Astrocyte (in vitro differentiated cells and primary cell): ENCODE data around the gene S100A11. TPM values are rescaled to one million over a fixed set of nuclear protein-coding genes. Genes with fewer than 3 reads are reported as not detected.

Experiments used
- DNase-seq: peaks from one replicate; pipeline ENCODE4 v3.0.0-alpha.2; 2010; ENCODE audit warnings: low read depth
- FAIRE-seq: peaks from 2 replicates; lab custom pipeline; 2011; peaks lifted over from hg19 to GRCh38; lab: Jason Lieb, UNC
- H2AFZ ChIP-seq: 2 replicates; pipeline ENCODE4 v1.6.0; 2012; ENCODE audit warnings: low read depth, low read length, inconsistent platforms
- H3K27ac ChIP-seq: 2 replicates; pipeline ENCODE4 v1.5.1; 2011; ENCODE audit warnings: low read depth, low read length, inconsistent platforms
- H3K27me3 ChIP-seq: 2 replicates; pipeline ENCODE4 v1.6.0; 2011; ENCODE audit warnings: low read length, inconsistent platforms; ENCODE audit not compliant: insufficient read depth
- H3K36me3 ChIP-seq: 2 replicates; pipeline ENCODE4 v1.5.1; 2011; ENCODE audit warnings: low read length, inconsistent platforms; ENCODE audit not compliant: insufficient read depth
- H3K4me1 ChIP-seq: 2 replicates; pipeline ENCODE4 v1.5.1; 2011; ENCODE audit warnings: low read length, inconsistent platforms; ENCODE audit not compliant: insufficient read depth
- H3K4me2 ChIP-seq: 2 replicates; pipeline ENCODE4 v1.6.0; 2012; ENCODE audit warnings: low read length, inconsistent platforms
- H3K4me3 ChIP-seq: 2 replicates; pipeline ENCODE4 v1.5.1; 2011; ENCODE audit warnings: low read depth, mild to moderate bottlenecking, low read length, inconsistent platforms; ENCODE audit not compliant: insufficient read depth
- H3K79me2 ChIP-seq: 2 replicates; pipeline ENCODE4 v1.6.0; 2012; ENCODE audit warnings: mild to moderate bottlenecking, low read length, inconsistent platforms; ENCODE audit not compliant: insufficient read depth
- H3K9ac ChIP-seq: 2 replicates; pipeline ENCODE4 v1.6.0; 2012; ENCODE audit warnings: mild to moderate bottlenecking, low read length, inconsistent platforms
- H3K9me3 ChIP-seq: 2 replicates; pipeline ENCODE4 v1.5.1; 2012; ENCODE audit warnings: low read depth, mild to moderate bottlenecking, low read length, inconsistent platforms; ENCODE audit not compliant: insufficient read depth
- H4K20me1 ChIP-seq: 2 replicates; pipeline ENCODE4 v1.6.0; 2012; ENCODE audit warnings: low read length, inconsistent platforms; ENCODE audit not compliant: insufficient read depth
- H3K27ac Mint-ChIP-seq: one replicate; pipeline ENCODE4 v1.8.0; 2021; ENCODE audit warnings: mild to moderate bottlenecking, mixed read lengths; ENCODE audit not compliant: unreplicated experiment
- H3K27me3 Mint-ChIP-seq: one replicate; pipeline ENCODE4 v1.8.0; 2021; ENCODE audit warnings: low read depth, mixed read lengths; ENCODE audit not compliant: unreplicated experiment
- H3K36me3 Mint-ChIP-seq: one replicate; pipeline ENCODE4 v1.8.0; 2021; ENCODE audit warnings: low read depth, mixed read lengths; ENCODE audit not compliant: unreplicated experiment
- H3K4me1 Mint-ChIP-seq: one replicate; pipeline ENCODE4 v1.8.0; 2021; ENCODE audit warnings: low read depth, mixed read lengths; ENCODE audit not compliant: unreplicated experiment
- H3K4me3 Mint-ChIP-seq: one replicate; pipeline ENCODE4 v1.8.0; 2021; ENCODE audit warnings: mild to moderate bottlenecking, moderate library complexity, mixed read lengths; ENCODE audit not compliant: unreplicated experiment
- H3K9me3 Mint-ChIP-seq: one replicate; pipeline ENCODE4 v1.8.0; 2021; ENCODE audit warnings: mild to moderate bottlenecking, mixed read lengths; ENCODE audit not compliant: unreplicated experiment
- CTCF ChIP-seq: IDR thresholded peaks from 2 replicates; pipeline ENCODE4 v1.5.1; 2011; ENCODE audit warnings: low read depth, mild to moderate bottlenecking, inconsistent platforms, low read length, moderate library complexity; ENCODE audit not compliant: insufficient read depth
- EZH2 ChIP-seq: IDR thresholded peaks from 2 replicates; pipeline ENCODE4 v1.6.1; 2012; ENCODE audit warnings: mild to moderate bottlenecking, low read length, inconsistent platforms; ENCODE audit not compliant: insufficient read depth
- total RNA-seq: library from RNA; stranded (reverse); gene quantifications from 2 replicates; pipeline ENCODE4 v1.2.1, GENCODE V29; 2021

The S100A11 gene
- total RNA-seq, 1 donor from 2014 or later, result 1,482 TPM

- Mint-ChIP-seq H3K27me3 (no peaks in the 10 kb centered on the region), H3K9me3 (peaks cover 3% of the 10 kb centered on the region), H3K4me1 (peaks cover 34% of the 10 kb centered on the region), H3K4me3 (peak overlapping the region; percentile 22), H3K27ac (peak overlapping the region; percentile 96), H3K36me3 (peaks cover 27% of the 10 kb centered on the region)
- H3K9me3 ChIP-seq, result no peaks in the 10 kb centered on the region
- H4K20me1 ChIP-seq, result peaks cover 28% of the 10 kb centered on the region
- H3K4me2 ChIP-seq, result no peak overlapping the region
- H3K79me2 ChIP-seq, result peaks cover 15% of the 10 kb centered on the region
- peaks cover 26% of the 10 kb centered on the region for H3K36me3 ChIP-seq
- TF ChIP-seq EZH2 (no peak), CTCF (no peak)
- FAIRE-seq (no peak), DNase-seq (no peak)
- H3K27me3 ChIP-seq, result no peaks in the 10 kb centered on the region
- no peak overlapping the region for H3K4me3 ChIP-seq
- no peak overlapping the region for H3K27ac ChIP-seq
- no peak overlapping the region for H3K9ac ChIP-seq
- H2AFZ ChIP-seq, result no peak overlapping the region
- peaks cover 13% of the 10 kb centered on the region for H3K4me1 ChIP-seq
Observed at GRCh38 chr1:152029144-152029928, 7.5 kb downstream of the S100A11 start.

GRCh38 chr1:152026895-152027294 is 9.9 kb downstream of the S100A11 start:
- Mint-ChIP-seq H3K27ac (no peak overlapping the region), H3K9me3 (peaks cover 3% of the 10 kb centered on the region), H3K4me1 (peaks cover 17% of the 10 kb centered on the region), H3K27me3 (peaks cover 9% of the 10 kb centered on the region), H3K36me3 (peaks cover 19% of the 10 kb centered on the region), H3K4me3 (no peak overlapping the region)
- H3K79me2 ChIP-seq, result no peaks in the 10 kb centered on the region
- H3K9me3 ChIP-seq, result no peaks in the 10 kb centered on the region
- H3K27ac ChIP-seq, result no peak overlapping the region
- no peak overlapping the region for H3K4me2 ChIP-seq
- peaks cover 3% of the 10 kb centered on the region for H4K20me1 ChIP-seq
- peaks cover under 1% of the 10 kb centered on the region for H3K27me3 ChIP-seq
- peaks cover 7% of the 10 kb centered on the region for H3K36me3 ChIP-seq
- H3K4me1 ChIP-seq, result peaks cover 5% of the 10 kb centered on the region
- H3K9ac ChIP-seq, result no peak overlapping the region
- TF ChIP-seq CTCF (no peak), EZH2 (no peak)
- FAIRE-seq (no peak), DNase-seq (peak; percentile 42)
- no peak overlapping the region for H2AFZ ChIP-seq
- no peak overlapping the region for H3K4me3 ChIP-seq

GRCh38 chr1:152024223-152024622 is 12.6 kb downstream of the S100A11 start:
- no peaks in the 10 kb centered on the region for H3K36me3 ChIP-seq
- Mint-ChIP-seq H3K27ac (no peak overlapping the region), H3K36me3 (peaks cover 2% of the 10 kb centered on the region), H3K4me3 (no peak overlapping the region), H3K27me3 (peaks cover 11% of the 10 kb centered on the region), H3K4me1 (peaks cover 4% of the 10 kb centered on the region), H3K9me3 (peaks cover 2% of the 10 kb centered on the region)
- H2AFZ ChIP-seq, result no peak overlapping the region
- DNase-seq (no peak), FAIRE-seq (no peak)
- TF ChIP-seq CTCF (no peak), EZH2 (no peak)
- H3K4me1 ChIP-seq, result peaks cover 5% of the 10 kb centered on the region
- no peaks in the 10 kb centered on the region for H3K9me3 ChIP-seq
- no peak overlapping the region for H3K4me2 ChIP-seq
- H4K20me1 ChIP-seq, result no peaks in the 10 kb centered on the region
- peaks cover 5% of the 10 kb centered on the region for H3K27me3 ChIP-seq
- no peak overlapping the region for H3K9ac ChIP-seq
- no peak overlapping the region for H3K27ac ChIP-seq
- no peaks in the 10 kb centered on the region for H3K79me2 ChIP-seq
- H3K4me3 ChIP-seq, result no peak overlapping the region
